SK-N-SH treated with all-trans-retinoic acid at 6 μM for 48 hours (cell line): Measurements from ENCODE around the gene APOL3.
"Not testable (repeated sequence)": the region's sequence is repeated elsewhere in the genome, so short reads cannot be mapped to it uniquely, and the experiment has no call there.

ENCODE experiments used
- ATAC-seq: fragments of 200-7000 bp; cut with Tn5 transposase; 3 replicates; pipeline ENCODE4 v1.9.1; 2020; ENCODE audit warnings: mild to moderate bottlenecking, moderate library complexity
- ARNTL ChIP-seq: fragments of 450-650 bp; formaldehyde crosslinking; IDR thresholded peaks from 2 replicates; pipeline ENCODE4 v1.5.0; 2020; ENCODE audit warnings: low read depth, mild to moderate bottlenecking, moderate library complexity, borderline replicate concordance
- BACH2 ChIP-seq: fragments of 250-450 bp; sonication (Bioruptor Pico); IDR thresholded peaks from 2 replicates; pipeline ENCODE4 v1.9.0; 2021; ENCODE audit warnings: mild to moderate bottlenecking, borderline replicate concordance
- CREB5 ChIP-seq: fragments of 250-450 bp; sonication (Bioruptor Pico); IDR thresholded peaks from 2 replicates; pipeline ENCODE4 v1.5.1; 2020; ENCODE audit warnings: low read depth, mild to moderate bottlenecking, moderate library complexity
- CSDC2 ChIP-seq: fragments of 250-450 bp; sonication (Bioruptor Pico); IDR thresholded peaks from 2 replicates; pipeline ENCODE4 v1.5.0; 2020; ENCODE audit warnings: mild to moderate bottlenecking, moderate library complexity
- ESRRG ChIP-seq: fragments of 250-450 bp; sonication (Bioruptor Pico); IDR thresholded peaks from 2 replicates; pipeline ENCODE4 v1.6.1; 2021; ENCODE audit warnings: mild to moderate bottlenecking
- GLIS3 ChIP-seq: fragments of 250-450 bp; sonication (Bioruptor Pico); IDR thresholded peaks from 2 replicates; pipeline ENCODE4 v1.5.0; 2020; ENCODE audit warnings: mild to moderate bottlenecking, moderate library complexity
- PATZ1 ChIP-seq: fragments of 250-450 bp; sonication (Bioruptor Pico); IDR thresholded peaks from 2 replicates; pipeline ENCODE4 v1.8.0; 2020; ENCODE audit warnings: mild to moderate bottlenecking, moderate library complexity, borderline replicate concordance
- RARB ChIP-seq: fragments of 250-450 bp; sonication (Bioruptor Pico); IDR thresholded peaks from 2 replicates; pipeline ENCODE4 v1.8.0; 2021; ENCODE audit warnings: mild to moderate bottlenecking, moderate library complexity
- SNAI2 ChIP-seq: fragments of 250-450 bp; sonication (Bioruptor Pico); IDR thresholded peaks from 2 replicates; pipeline ENCODE4 v1.5.0; 2020; ENCODE audit warnings: mild to moderate bottlenecking, moderate library complexity
- TOX ChIP-seq: fragments of 250-450 bp; sonication (Bioruptor Pico); IDR thresholded peaks from 2 replicates; pipeline ENCODE4 v1.8.0; 2021; ENCODE audit warnings: mild to moderate bottlenecking, moderate library complexity, borderline replicate concordance
- TSHZ2 ChIP-seq: fragments of 250-450 bp; sonication (Bioruptor Pico); IDR thresholded peaks from 2 replicates; pipeline ENCODE4 v1.5.0; 2020; ENCODE audit warnings: mild to moderate bottlenecking, moderate library complexity
- ZC3H10 ChIP-seq: fragments of 250-450 bp; sonication (Bioruptor Pico); IDR thresholded peaks from 2 replicates; pipeline ENCODE4 v1.5.1; 2021; ENCODE audit warnings: mild to moderate bottlenecking, moderate library complexity
- ZNF70 ChIP-seq: fragments of 450-650 bp; formaldehyde crosslinking; IDR thresholded peaks from 2 replicates; pipeline ENCODE4 v1.5.0; 2020; ENCODE audit warnings: mild to moderate bottlenecking, moderate library complexity
- ZNF8 ChIP-seq: fragments of 450-650 bp; formaldehyde crosslinking; IDR thresholded peaks from 2 replicates; pipeline ENCODE4 v1.5.0; 2020; ENCODE audit warnings: mild to moderate bottlenecking, moderate library complexity
- TF ChIP-seq, protein P1 (sequence below): fragments of 250-450 bp; sonication (Bioruptor Pico); IDR thresholded peaks from 2 replicates; pipeline ENCODE4 v1.8.0; 2021; ENCODE audit warnings: low read depth, mild to moderate bottlenecking, moderate library complexity, borderline replicate concordance

The APOL3 gene

GRCh38 chr22:36101756-36102155 lies 58.8 kb downstream of the APOL3 start:
- ATAC-seq = no peak
- TF ChIP-seq ZC3H10 = no peak
- no peak for TF ChIP-seq ESRRG (CRISPR knock-in tag)
- TF ChIP-seq RARB (CRISPR knock-in tag) = no peak
- no peak for TF ChIP-seq PATZ1
- no peak for TF ChIP-seq TSHZ2 (CRISPR knock-in tag)

DNA sequence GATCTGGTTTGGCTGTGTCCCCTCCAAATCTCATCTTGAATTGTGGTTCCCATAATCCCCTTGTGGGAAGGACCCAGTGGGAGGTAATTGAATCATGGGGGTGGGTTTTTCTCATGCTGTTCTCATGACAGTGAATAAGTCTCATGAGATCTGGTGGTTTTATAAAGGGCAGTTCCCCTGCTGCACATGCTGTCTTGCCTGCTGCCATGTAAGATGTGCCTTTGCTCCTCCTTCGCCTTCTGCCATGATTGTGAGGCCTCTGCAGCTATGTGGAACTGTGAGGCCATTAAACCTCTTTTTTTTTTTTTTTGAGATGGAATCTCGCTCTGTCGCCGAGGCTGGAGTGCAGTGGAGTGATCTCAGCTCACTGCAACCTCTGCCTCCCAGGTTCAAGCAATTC lies 59.6 kb downstream of the APOL3 start:
- not testable (repeated sequence) for ATAC-seq

GRCh38 chr22:36100134-36100824 lies 60.3 kb downstream of the APOL3 start:
- no peak for TF ChIP-seq CSDC2 (CRISPR knock-in tag)
- TF ChIP-seq ARNTL (CRISPR knock-in tag) = no peak
- no peak for TF ChIP-seq ESRRG (CRISPR knock-in tag)
- TF ChIP-seq RARB (CRISPR knock-in tag) = no peak
- TF ChIP-seq ZC3H10 = no peak
- TF ChIP-seq CREB5 = no peak
- TF ChIP-seq ZNF8 (CRISPR knock-in tag) = no peak
- TF ChIP-seq TOX = no peak
- TF ChIP-seq, protein P1, sequence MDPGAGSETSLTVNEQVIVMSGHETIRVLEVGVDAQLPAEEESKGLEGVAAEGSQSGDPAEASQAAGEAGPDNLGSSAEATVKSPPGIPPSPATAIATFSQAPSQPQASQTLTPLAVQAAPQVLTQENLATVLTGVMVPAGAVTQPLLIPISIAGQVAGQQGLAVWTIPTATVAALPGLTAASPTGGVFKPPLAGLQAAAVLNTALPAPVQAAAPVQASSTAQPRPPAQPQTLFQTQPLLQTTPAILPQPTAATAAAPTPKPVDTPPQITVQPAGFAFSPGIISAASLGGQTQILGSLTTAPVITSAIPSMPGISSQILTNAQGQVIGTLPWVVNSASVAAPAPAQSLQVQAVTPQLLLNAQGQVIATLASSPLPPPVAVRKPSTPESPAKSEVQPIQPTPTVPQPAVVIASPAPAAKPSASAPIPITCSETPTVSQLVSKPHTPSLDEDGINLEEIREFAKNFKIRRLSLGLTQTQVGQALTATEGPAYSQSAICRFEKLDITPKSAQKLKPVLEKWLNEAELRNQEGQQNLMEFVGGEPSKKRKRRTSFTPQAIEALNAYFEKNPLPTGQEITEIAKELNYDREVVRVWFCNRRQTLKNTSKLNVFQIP (CRISPR knock-in tag) = no peak
- TF ChIP-seq SNAI2 (CRISPR knock-in tag) = no peak
- no peak for TF ChIP-seq ZNF70 (CRISPR knock-in tag)
- TF ChIP-seq BACH2 = no peak
- ATAC-seq = no peak

DNA sequence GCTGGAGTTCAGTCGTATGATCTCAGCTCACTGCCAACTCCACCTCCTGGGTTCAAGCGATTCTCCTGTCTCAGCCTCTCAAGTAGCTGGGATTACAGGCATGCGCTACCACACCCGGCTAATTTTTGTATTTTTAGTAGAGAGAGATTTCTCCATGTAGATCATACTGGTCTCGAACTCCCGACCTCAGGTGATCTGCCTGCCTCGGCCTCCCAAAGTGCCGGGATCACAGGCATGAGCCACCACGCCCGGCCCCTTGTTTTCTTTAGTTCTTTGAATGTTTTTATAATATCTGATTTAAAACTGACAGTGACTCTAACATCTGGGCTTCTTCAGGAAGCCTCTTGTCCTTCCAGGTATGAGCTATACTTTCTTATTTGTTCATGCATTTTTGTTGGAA lies 61.0 kb downstream of the APOL3 start:
- ATAC-seq = not testable (repeated sequence)

GRCh38 chr22:36097880-36098279 lies 62.7 kb downstream of the APOL3 start:
- no peak for ATAC-seq
- TF ChIP-seq TOX (no peak), BACH2 (no peak), CREB5 (no peak), PATZ1 (no peak), GLIS3 (no peak)
- TF ChIP-seq, protein P1 (CRISPR knock-in tag) = no peak

- not testable (repeated sequence) for ATAC-seq
Observed at GRCh38 chr22:36090772-36091171, 69.8 kb downstream of the APOL3 start.
